Measurements from ENCODE around the gene USP32.
"Not testable (repeated sequence)": the region's sequence is repeated elsewhere in the genome, so short reads cannot be mapped to it uniquely, and the experiment has no call there.

DNA sequence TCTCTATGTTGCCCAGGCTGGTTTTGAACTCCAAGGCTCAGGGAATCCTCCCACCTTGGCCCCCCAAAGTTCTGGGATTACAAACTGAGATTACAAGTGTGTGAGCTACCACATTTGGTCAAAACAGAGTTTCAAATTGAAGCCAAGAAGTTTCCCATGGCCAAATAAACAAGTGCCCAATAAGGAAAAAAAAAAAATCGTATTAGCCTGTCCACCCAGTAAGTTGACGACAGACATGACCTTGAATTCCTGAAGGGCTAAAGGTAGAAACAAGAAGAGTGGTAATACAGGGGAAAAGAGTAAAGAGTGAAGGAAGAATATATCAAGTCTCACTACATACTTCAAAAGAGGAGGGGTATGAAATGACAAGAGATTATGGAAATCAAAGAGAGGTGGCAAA lies 176.0 kb downstream of the USP32 start:
- not testable (repeated sequence) for TF ChIP-seq EZH2phosphoT487 (conservative IDR thresholded peaks at IDR 0.05; ENCODE audit: low read length)
- TF ChIP-seq, protein P1, sequence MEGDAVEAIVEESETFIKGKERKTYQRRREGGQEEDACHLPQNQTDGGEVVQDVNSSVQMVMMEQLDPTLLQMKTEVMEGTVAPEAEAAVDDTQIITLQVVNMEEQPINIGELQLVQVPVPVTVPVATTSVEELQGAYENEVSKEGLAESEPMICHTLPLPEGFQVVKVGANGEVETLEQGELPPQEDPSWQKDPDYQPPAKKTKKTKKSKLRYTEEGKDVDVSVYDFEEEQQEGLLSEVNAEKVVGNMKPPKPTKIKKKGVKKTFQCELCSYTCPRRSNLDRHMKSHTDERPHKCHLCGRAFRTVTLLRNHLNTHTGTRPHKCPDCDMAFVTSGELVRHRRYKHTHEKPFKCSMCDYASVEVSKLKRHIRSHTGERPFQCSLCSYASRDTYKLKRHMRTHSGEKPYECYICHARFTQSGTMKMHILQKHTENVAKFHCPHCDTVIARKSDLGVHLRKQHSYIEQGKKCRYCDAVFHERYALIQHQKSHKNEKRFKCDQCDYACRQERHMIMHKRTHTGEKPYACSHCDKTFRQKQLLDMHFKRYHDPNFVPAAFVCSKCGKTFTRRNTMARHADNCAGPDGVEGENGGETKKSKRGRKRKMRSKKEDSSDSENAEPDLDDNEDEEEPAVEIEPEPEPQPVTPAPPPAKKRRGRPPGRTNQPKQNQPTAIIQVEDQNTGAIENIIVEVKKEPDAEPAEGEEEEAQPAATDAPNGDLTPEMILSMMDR (IDR thresholded peaks at IDR 0.05; ENCODE audit: insufficient read depth, low read length, poor library complexity, severe bottlenecking): not testable (repeated sequence)

Data from SU-DHL-6 (cell line).